ENCODE results near the gene PRKG1.

PRKG1 gene

DNA sequence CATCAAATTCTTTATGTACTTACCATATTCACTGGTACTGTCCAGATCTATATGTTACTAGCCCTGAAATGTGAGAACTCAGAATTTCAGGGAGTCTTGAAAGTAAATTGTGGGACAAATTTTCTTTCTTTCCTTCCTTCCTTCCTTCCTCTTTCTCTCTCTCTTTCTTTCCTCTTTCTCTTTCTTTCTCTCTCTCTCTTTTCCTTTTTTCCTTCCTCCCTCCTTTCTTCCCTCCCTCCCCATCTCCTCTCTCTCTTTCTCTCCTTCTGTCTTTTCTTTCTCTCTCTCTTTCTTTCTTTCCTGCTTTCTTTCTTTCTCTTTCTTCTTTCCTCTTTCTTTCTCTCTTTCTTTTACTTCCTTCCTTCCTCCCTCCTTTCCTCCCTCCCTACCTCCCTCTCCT lies 882.5 kb downstream of the PRKG1 start:
- no peak overlapping the region for H3K27ac ChIP-seq
- TF ChIP-seq CTCF (IDR thresholded peaks at IDR 0.05) (no peak), ZFX (IDR thresholded peaks at IDR 0.05; ENCODE audit: borderline replicate concordance) (no peak)

- H3K27ac ChIP-seq = no peak overlapping the region
- peak; percentile 78 for TF ChIP-seq CTCF (IDR thresholded peaks at IDR 0.05)
- no peak for TF ChIP-seq ZFX (IDR thresholded peaks at IDR 0.05; ENCODE audit: borderline replicate concordance)
Measured at GRCh38 chr10:51960494-51960895, 886.2 kb downstream of the PRKG1 start.

- no peak overlapping the region for H3K27ac ChIP-seq
- TF ChIP-seq CTCF (IDR thresholded peaks at IDR 0.05) = no peak
- no peak for TF ChIP-seq ZFX (IDR thresholded peaks at IDR 0.05; ENCODE audit: borderline replicate concordance)
Measured at GRCh38 chr10:51961401-51961800, 887.1 kb downstream of the PRKG1 start.

GRCh38 chr10:51964630-51965029 lies 890.3 kb downstream of the PRKG1 start:
- no peak for TF ChIP-seq ZFX (IDR thresholded peaks at IDR 0.05; ENCODE audit: borderline replicate concordance)
- TF ChIP-seq CTCF (IDR thresholded peaks at IDR 0.05) = no peak
- no peak overlapping the region for H3K27ac ChIP-seq

- no peak overlapping the region for H3K27ac ChIP-seq
- TF ChIP-seq ZFX (IDR thresholded peaks at IDR 0.05; ENCODE audit: borderline replicate concordance) (no peak), CTCF (IDR thresholded peaks at IDR 0.05) (no peak)
Measured at GRCh38 chr10:51965451-51965850, 891.2 kb downstream of the PRKG1 start.

DNA sequence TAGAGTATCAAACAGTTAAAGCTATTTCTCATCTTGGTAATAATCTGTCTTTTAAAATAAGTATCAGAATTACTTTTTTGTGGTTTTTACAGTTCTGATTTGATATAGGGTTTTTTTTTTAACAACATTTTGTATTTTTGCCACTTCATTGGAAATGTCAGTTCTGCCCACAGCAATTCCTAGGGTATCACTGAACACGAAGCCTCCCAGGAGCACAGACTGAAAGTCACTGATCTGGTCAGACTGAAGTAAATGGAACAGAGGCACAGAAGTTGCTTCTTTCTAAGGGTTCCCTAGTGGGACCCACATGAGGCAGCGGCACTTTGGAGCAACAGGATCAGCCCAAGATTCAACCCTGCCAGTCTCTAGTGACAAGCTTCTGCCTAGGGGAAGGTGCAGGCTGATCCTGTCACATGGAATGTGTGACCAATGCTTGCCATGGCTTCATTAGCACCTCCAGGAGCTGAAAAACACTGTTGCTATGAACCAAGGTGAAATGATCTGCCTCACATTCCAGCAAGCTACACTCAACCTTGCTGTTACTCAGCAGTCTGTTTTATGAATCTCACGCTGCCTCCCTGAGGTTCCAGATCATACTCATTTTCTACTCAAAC lies 898.6 kb downstream of the PRKG1 start:
- no peak overlapping the region for H3K27ac ChIP-seq
- TF ChIP-seq CTCF (IDR thresholded peaks at IDR 0.05) = no peak
- no peak for TF ChIP-seq ZFX (IDR thresholded peaks at IDR 0.05; ENCODE audit: borderline replicate concordance)

GRCh38 chr10:51980752-51981151 lies 906.5 kb downstream of the PRKG1 start:
- TF ChIP-seq CTCF (IDR thresholded peaks at IDR 0.05) = no peak
- no peak for TF ChIP-seq ZFX (IDR thresholded peaks at IDR 0.05; ENCODE audit: borderline replicate concordance)

More at GRCh38 chr10:51980752-51981151, 906.5 kb downstream of the PRKG1 start:
- no peak overlapping the region for H3K27ac ChIP-seq
